Liver (tissue), 3 donors: ENCODE data around the gene SUPT20H.

Experiments used
- ATF3 ChIP-seq: IDR thresholded peaks from 2 replicates; pipeline ENCODE4 v1.6.1; 2016; ENCODE audit warnings: antibody characterized with exemption
- CTCF ChIP-seq: fragments of 150-350 bp; IDR thresholded peaks from 2 replicates; pipeline ENCODE4 v1.5.1; 2017; ENCODE audit warnings: improper control_type of control experiment, low read depth, low read length; ENCODE audit not compliant: missing input control
- FOXA1 ChIP-seq: IDR thresholded peaks from 2 replicates; pipeline ENCODE4 v1.6.1; 2016; ENCODE audit warnings: antibody characterized with exemption
- HNF4G ChIP-seq: IDR thresholded peaks from 2 replicates; pipeline ENCODE4 v1.6.1; 2016; ENCODE audit warnings: antibody characterized with exemption
- JUND ChIP-seq, 2 donors: IDR thresholded peaks; 2 replicates each; pipeline ENCODE4 v1.6.1; 2016; ENCODE audit warnings: antibody characterized with exemption in 2 of 2
- TAF1 ChIP-seq: conservative IDR thresholded peaks from 2 replicates; pipeline ENCODE4 v1.6.1; 2016; ENCODE audit warnings: antibody characterized with exemption, mild to moderate bottlenecking
- YY1 ChIP-seq: IDR thresholded peaks from 2 replicates; pipeline ENCODE4 v1.6.1; 2016; ENCODE audit warnings: antibody characterized with exemption, mild to moderate bottlenecking
- TF ChIP-seq, protein P1 (sequence below): IDR thresholded peaks from 2 replicates; pipeline ENCODE4 v1.6.1; 2016; ENCODE audit warnings: antibody characterized with exemption, mild to moderate bottlenecking
- TF ChIP-seq, protein P2 (sequence below): IDR thresholded peaks from 2 replicates; pipeline ENCODE4 v1.6.1; 2016; ENCODE audit warnings: antibody characterized with exemption
- donor health status: healthy.
- donor health status: healthy.

DNA sequence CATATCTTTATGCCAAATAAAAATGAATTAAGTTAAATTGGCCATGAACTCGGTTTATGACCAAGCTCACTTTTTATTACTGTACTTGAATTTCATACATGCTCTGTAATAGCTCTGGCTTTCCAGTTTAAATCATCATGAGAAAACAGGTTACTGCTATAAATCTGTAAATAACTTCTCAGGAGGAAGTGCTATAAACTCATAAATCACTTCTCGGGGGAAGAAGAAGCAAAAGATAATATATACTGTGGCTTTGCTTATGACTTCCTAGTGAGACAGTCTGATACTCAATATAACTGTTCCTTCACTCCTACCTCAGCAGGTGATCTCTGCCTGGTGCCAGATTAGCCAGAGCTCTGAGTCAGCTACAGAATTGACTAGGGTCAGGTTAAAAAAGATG lies 12.5 kb downstream of the SUPT20H start:
- no peak for TF ChIP-seq CTCF
- no peak for TF ChIP-seq ATF3
- no peak for TF ChIP-seq HNF4G
- TF ChIP-seq, protein P1, sequence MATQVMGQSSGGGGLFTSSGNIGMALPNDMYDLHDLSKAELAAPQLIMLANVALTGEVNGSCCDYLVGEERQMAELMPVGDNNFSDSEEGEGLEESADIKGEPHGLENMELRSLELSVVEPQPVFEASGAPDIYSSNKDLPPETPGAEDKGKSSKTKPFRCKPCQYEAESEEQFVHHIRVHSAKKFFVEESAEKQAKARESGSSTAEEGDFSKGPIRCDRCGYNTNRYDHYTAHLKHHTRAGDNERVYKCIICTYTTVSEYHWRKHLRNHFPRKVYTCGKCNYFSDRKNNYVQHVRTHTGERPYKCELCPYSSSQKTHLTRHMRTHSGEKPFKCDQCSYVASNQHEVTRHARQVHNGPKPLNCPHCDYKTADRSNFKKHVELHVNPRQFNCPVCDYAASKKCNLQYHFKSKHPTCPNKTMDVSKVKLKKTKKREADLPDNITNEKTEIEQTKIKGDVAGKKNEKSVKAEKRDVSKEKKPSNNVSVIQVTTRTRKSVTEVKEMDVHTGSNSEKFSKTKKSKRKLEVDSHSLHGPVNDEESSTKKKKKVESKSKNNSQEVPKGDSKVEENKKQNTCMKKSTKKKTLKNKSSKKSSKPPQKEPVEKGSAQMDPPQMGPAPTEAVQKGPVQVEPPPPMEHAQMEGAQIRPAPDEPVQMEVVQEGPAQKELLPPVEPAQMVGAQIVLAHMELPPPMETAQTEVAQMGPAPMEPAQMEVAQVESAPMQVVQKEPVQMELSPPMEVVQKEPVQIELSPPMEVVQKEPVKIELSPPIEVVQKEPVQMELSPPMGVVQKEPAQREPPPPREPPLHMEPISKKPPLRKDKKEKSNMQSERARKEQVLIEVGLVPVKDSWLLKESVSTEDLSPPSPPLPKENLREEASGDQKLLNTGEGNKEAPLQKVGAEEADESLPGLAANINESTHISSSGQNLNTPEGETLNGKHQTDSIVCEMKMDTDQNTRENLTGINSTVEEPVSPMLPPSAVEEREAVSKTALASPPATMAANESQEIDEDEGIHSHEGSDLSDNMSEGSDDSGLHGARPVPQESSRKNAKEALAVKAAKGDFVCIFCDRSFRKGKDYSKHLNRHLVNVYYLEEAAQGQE: no peak
- TF ChIP-seq, protein P2, sequence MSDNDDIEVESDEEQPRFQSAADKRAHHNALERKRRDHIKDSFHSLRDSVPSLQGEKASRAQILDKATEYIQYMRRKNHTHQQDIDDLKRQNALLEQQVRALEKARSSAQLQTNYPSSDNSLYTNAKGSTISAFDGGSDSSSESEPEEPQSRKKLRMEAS: no peak
- TF ChIP-seq JUND (IDR thresholded peaks at IDR 0.05): no peak
- no peak for TF ChIP-seq FOXA1
- no peak for TF ChIP-seq TAF1
- no peak for TF ChIP-seq YY1
